HG02610 (cell line): ENCODE data around the gene NCBP2L.

Experiments used
- ATAC-seq: cut with Tn5 transposase; IDR thresholded peaks from one replicate; pipeline ENCODE4 v1.9.1; 2021; ENCODE audit warnings: mild to moderate bottlenecking, moderate library complexity; ENCODE audit not compliant: unreplicated experiment

NCBP2L gene

GRCh38 chrX:107777536-107777832, at the start of gene NCBP2L:
Gene NCBP2L, plus strand, starts transcription at chrX:107777733. Its CDS starts 16,488 bp downstream, at chrX:107794221.
- ATAC-seq, result no peak

DNA sequence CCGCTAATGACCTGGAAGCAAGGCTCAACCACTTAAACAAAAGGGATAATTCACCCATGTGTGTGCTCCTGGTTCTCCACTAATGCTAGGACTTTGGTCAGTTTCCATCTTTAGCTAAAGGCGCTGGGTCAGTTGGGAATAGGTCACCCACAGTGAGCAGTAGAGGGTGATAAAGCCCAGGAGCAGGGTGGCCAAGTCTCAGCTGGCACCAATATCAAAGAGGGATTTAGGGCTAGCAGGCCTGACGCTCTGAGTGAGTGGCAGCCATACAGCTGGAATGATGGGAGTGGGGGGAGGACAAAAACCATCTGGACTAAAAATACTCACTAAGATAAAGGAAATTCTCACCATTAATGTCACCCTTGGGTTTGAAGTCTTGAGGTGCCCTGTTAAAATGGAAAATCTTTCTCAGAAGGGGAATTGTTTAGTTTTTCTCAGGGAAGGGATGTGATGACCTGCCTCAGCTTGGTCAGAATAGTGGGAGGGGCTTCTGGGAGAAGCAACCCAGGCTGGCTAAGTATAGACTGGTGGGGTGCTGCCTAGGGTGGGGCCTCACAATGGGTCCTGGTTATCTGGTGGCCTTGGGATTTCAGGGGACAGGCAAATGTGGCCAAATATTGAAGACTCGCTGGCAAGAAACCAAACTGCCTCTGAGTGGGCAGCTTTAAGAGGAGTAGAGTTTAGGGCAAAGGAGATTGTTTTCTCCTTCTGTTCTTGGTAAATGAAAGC, 49.0 kb upstream of the NCBP2L start:
- ATAC-seq, result no peak

DNA sequence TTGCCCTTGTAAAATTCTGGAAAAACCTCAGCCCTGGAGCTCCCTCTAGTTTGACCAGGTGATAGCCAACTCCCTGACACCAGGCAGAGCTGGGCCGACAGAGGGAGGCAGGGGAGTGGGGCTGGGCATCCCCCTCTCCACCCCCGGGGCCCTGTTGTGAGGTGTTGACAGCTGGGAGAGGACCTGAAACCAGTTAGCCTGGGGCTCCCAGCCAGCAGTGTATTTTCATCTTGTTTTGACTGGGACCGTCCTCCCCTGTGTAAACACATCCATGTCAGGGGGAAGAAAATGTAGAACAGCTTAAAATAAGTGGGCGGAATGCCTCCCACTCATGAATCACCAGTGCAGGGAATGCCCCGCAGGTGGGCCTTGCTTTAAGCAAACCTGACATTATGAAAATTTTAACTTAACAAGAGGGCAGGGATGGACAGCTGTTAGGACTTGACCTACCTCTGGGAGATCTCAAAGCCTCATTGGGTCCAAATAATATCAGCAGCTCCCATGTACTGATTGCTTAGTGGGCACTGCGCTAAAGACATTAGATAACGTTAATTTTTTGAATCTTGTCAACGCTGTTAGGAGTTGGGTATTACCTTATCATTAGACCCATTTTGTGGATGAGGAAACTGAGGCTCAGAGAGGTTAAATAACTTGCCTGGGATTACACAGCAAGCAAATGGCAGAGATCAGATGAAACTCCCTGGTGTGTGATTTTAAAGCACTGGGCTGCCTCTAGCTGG, 47.8 kb upstream of the NCBP2L start:
- ATAC-seq, result peak; percentile 80

DNA sequence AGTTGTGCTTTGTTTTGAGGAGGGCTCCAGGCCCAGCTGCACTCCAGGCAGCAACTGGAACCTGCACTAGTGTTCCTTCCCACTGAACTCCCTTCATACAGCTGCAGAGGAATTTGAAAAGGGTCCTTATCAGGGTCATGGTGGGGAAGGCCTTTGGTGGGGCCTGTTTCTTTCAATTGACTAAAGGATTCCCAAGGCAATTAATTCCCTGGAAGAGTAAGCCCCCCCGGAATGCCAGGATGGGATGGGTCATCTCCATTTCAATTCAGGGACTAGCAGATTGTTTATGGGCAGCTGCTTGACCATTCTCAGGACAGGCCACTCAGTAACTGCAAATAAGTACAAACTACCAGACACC, 47.3 kb upstream of the NCBP2L start:
- ATAC-seq, result no peak

DNA sequence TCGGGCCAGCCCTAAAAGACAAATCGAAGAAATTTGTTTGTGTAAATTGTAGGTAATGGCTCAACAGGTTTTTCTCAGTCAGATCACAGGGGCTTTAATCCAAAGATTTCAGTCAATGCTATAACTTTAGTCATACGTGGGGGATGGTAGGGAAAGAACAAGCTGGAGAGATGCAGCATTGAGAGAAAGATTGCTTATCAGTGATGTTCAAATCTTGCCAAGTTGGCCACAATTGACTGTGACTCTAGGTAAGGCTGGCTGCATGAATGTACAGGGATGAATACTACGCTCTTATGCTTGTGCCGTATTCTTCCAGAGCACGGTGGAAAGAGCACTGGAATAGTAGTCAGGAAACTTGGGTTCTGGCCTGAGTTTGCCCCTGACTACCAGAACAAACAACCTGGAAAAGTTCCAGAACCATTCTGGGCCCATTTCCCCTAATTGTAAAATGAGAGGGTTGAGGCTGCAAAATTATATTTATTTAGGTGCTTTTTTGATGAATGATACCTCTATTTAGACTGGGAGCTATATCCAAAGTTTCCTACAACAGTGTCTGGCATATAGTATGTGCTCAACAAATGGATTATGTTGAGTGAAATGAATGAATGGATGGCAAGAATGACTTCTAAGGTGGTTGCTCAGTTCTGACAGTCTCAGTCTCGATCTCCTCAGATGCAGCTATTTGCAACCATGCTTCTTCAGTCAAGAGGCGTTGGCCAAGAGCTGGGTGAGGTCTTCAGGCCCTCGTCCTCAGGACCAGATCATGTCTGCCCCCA, 46.4 kb upstream of the NCBP2L start:
- ATAC-seq, result no peak

- ATAC-seq, result no peak
Observed at GRCh38 chrX:107731831-107732502, 45.6 kb upstream of the NCBP2L start.

- ATAC-seq, result no peak
Observed at GRCh38 chrX:107733686-107734085, 43.8 kb upstream of the NCBP2L start.

DNA sequence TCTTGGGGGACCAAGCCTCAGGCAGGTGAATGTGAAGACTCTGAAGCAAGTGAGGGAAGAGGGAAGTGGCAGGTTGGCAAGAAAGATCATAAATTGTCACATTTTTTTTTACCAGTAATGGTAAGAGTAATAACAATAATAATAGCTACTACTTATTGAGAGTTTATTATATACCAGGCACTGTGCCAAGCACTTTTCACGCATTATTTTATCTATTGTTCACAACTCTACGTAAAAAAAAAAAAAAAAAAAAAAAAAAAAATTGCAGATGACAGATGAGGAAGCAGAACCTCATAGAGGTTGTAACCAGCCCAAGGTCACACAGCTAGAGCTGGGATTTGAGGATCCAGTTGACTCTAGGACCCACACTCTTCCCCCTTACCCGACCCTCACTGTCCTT, 42.9 kb upstream of the NCBP2L start:
- no peak for ATAC-seq

DNA sequence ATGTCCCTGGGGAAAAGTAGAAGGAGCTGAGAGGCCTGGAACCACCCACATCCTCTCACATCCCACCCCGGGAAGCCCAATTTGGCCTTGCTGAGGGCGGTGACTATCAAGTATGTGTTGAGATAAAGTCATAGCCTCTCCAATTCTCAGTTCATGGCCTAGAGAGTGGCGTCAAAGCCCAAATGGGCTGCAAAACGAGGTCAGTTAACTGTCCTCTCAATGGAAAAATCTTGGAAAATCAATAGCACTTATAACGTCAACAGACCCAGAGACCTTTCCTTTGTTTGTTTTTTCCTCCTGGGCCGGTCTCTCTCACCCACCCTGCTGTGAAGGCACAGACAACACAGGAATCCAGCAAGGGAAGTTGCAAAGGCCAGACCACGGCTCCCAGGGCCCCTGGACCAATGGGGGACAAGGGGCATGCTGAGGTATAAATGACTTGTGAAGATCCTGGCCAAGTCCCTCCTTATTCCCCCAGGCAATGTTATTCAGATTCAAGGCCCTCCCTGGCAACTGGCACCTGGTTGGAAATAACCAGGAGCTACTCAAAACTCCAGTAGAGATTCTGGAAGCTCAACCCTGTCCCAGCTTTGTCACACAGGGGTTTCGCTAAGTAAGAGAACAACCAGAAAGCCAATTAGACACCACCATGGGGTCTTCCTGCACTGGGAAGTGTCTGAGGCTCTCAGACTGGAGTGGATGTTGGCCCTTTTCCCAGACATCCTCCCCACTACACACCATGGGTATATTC, 40.6 kb upstream of the NCBP2L start:
- no peak for ATAC-seq

DNA sequence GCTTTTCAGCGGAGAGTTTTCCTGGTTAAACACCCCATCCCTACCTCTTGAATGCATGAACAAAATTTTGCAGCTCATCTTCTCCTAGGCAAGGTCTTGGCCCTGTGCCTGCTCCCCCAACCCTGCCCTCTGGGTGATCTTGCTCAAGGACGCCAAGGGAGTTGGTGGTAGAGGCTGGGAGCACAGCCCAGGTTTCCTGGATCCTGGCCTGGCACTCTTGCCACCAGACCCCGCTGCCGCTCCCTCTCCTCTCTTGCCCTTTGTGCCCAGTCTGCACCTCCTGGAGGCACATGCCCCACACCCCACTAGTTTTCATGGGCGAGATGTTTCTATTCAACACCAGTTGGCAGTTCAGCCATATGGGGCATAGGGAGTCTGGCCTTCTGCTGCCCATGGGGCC, 39.3 kb upstream of the NCBP2L start:
- ATAC-seq, result no peak

DNA sequence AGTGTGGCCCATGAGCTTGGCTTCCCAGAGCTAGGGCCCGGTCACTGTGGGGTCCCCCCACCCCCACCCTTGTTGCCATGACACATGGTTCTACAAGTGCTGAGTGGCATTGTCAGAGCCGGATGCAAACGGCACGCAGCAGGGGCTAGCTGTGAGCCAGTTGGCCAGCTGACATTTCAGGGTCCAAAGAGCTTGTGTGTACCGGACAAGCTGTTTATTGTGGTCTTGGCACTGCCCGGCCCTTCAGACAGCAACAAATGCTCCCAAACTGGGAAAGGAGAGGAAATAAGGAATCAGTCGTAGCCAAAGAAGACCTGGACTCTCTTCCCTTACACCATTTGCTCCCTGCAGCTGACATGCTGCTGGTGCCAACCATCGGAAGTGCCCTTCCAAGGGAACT, 38.8 kb upstream of the NCBP2L start:
- no peak for ATAC-seq

DNA sequence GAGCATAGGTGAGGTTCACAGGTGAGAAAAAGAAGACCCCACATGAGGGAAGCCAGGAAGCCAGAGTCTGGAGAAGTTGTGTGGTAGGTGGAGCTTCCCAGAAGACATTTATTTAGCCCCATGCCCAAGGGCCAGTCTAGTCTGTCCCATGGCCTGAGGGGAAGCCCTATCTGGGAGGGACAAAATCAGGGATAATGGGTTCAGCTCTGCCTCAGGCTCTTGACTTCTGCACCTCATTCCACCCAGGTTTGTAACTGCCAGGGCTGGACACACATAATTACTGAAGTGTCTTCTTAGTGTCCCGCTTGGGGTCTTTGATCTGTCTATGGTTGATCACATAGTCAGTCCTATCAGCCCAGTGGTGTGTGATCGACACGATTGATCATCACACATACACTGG, 38.0 kb upstream of the NCBP2L start:
- no peak for ATAC-seq

GRCh38 chrX:107741404-107741790, 36.1 kb upstream of the NCBP2L start:
- ATAC-seq, result peak; percentile 12

DNA sequence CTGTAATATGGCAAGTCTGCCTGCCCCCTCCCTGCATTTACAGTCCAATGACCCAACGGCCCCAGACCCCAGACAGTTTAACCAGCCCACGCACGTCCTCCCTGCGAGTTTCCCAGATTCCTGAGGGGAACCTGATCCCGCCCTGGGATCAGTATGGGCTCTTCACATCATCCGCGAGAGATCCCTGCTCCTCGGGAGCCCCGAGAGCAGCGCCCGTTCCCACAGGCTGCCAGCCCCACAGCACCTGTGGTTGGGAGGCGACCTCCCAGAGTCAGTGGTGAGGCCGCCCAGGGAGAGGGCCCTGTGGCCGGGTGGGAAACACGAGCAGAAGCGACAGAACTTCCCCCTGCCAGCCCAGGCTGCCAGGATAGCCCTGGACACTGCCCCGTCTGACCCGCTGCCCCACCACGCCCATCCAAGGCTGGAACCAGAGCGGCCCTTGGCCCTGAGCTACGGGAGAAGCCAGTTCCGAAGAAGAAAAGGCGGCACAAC, 34.8 kb upstream of the NCBP2L start:
- ATAC-seq, result no peak

DNA sequence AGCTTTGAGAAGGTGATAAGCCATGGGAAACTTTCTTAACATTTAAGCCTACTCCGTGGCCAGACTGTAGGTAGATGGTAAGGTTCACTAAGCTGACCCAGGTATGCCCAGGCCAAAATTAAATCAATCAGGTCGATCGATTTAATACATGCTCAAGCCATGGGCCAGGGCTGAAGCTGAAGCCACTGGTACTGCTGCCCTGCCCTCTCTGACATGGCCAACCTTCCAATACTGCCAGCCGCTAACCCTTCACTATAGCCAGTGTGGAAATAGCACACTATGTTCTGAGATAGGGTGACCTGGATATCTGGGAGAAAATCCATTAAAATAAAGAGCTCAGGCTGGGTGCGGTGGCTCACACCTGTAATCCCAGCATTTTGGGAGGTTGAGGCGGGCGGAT, 33.5 kb upstream of the NCBP2L start:
- no peak for ATAC-seq

- ATAC-seq, result no peak
Observed at GRCh38 chrX:107744868-107745267, 32.7 kb upstream of the NCBP2L start.

DNA sequence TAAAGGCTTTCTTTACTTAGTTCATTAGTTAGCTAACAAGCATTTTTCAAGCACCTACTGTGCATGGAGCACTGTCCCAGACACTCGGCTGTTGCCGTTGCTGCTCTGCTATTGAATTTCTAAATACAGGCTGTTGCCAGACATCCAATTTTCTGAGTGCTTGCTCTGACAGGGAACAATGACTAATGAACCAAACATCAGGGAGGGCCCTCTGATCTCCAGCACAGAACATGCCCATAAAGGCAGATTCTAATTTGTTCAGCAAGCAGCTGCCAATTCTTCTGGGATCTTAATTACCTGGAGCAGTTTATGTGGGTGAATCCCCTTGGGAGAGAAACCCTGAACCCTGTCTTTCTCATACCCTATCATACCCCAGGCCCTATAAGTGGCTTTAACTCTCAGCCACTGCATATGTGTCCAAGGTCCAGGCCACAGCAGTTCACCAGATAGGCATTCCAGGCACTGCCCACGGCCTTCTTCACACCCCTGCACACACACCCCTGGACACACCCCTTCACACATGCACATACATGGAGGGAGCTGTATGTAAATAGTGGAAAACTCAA, 29.9 kb upstream of the NCBP2L start:
- no peak for ATAC-seq

- no peak for ATAC-seq
Observed at GRCh38 chrX:107748506-107748905, 29.0 kb upstream of the NCBP2L start.

DNA sequence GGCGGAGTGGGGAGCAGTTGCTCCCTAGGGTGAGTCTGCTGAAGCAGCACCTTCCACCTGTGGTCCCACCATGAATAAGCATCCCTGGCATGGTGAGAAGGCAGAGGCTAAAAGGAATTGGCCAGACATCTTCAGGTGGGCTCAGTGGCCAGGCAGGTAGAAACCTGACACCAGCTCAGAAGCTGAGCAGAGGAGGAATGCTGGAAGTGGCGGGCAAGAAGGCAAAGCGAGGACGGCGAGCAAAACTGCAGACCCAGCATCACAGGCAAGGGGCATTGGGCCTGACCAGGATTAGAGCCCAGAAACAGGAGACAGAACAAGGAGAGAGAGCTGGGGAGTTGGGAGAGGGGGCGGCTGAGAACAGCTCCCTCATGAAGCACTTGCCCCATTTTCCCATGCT, 27.3 kb upstream of the NCBP2L start:
- no peak for ATAC-seq

GRCh38 chrX:107750861-107751445, 26.6 kb upstream of the NCBP2L start:
- no peak for ATAC-seq
